Epithelial cell of prostate (primary cell): ENCODE data around the gene SEC16A.

Experiments used
- DNase-seq: peaks from one replicate; pipeline ENCODE4 v3.0.0-alpha.2; 2011; ENCODE audit warnings: low read depth, low spot score
- H3K27ac ChIP-seq: fragments of 450-650 bp; 2 replicates; pipeline ENCODE4 v1.5.1; 2017; ENCODE audit warnings: mild to moderate bottlenecking

SEC16A gene

GRCh38 chr9:136505406-136506403 is 22.9 kb upstream of the SEC16A start:
- H3K27ac ChIP-seq = no peak overlapping the region
- no peak for DNase-seq

DNA sequence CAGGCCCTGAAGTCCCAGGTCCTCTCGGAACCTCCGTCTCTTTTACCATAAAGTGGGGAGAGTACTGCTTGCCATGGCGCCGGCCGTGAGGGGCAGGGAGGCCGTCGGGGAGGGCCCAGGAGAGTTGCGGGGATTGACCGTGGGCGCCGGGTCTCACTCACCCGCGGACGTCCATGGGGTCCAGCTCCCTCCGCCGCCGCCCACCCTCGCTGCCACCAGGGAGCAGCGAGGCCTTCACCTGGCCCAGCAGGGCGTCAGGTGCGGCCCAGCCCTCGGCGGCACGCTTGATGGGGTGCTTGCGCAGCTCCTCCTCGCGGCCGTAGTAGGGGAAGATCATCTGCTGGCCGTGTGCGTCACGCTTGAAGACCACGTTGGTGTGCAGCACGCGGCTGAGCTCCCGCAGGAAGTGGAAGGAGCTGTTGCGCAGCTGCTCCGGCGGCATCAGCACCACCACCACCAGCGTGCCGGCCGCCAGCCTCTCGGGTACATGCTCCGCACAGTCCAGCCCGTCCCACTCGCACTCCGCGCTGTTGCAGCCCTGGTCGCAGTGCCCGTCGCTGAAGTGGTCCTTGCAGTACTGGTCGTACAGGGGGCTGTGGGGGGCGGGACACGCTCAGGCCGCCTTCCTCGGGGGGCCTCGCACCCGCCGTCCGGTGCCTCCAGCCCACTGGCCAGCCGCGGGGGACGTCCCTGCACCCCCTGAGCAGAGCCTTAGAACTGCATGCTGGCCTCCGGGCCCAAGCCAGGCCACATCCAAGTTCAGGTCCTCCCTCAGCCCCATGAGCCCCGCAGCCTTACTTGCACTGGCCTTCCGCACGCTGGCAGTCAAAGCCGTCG is 21.9 kb upstream of the SEC16A start:
- DNase-seq = no peak

DNA sequence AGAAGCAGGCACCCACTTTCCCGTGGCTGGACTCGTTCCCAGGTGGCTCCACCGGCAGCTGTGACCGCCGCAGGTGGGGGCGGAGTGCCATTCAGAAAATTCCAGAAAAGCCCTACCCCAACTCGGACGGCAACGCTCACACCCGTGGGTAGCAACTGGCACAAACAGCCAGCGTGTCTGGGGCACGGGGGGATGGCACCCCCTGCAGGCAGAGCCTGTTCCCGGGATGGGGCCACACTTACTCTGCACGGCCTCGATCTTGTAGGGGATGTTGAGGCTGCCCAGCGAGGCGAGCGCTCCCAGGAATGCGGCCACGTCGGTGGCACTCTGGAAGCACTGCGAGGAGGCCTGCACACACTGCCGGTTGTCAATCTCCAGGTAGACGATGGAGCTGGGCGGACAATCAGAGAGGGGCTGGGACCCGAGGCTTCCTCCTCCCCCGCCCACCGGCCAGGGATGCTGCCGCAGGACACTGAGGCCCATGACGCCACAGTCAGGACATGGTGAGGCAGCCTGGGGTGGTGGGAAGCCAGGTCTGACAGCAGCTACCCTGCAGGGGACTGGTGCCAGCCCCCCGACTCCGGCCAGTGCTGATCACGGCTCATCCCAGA is 20.2 kb upstream of the SEC16A start:
- H3K27ac ChIP-seq = no peak overlapping the region
- no peak for DNase-seq

More for the DNA sequence above, 21.9 kb upstream of the SEC16A start:
- H3K27ac ChIP-seq = no peak overlapping the region

- DNase-seq = no peak
- H3K27ac ChIP-seq = no peak overlapping the region
Measured at GRCh38 chr9:136502196-136502595, 19.4 kb upstream of the SEC16A start.

DNA sequence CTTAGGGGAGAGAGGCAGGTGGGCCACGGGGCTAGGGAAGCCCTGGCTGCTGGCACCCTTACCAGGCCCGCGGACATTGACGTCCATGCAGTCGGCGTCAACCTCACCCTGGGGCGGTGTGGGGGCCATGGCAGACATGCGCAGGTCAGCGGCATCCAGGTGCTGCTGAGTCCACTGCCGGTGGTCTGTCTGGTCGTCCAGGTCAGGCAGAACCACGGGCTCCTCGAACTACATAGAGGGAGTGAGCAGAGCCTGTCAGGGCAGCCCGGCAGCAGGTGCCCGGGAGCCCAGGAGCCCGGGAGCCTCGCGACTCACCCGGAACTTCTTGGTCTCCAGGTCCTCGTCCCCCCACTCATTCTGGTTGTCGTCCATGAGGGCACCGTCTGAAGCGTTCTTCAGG is 18.8 kb upstream of the SEC16A start:
- H3K27ac ChIP-seq = no peak overlapping the region
- DNase-seq = no peak

DNA sequence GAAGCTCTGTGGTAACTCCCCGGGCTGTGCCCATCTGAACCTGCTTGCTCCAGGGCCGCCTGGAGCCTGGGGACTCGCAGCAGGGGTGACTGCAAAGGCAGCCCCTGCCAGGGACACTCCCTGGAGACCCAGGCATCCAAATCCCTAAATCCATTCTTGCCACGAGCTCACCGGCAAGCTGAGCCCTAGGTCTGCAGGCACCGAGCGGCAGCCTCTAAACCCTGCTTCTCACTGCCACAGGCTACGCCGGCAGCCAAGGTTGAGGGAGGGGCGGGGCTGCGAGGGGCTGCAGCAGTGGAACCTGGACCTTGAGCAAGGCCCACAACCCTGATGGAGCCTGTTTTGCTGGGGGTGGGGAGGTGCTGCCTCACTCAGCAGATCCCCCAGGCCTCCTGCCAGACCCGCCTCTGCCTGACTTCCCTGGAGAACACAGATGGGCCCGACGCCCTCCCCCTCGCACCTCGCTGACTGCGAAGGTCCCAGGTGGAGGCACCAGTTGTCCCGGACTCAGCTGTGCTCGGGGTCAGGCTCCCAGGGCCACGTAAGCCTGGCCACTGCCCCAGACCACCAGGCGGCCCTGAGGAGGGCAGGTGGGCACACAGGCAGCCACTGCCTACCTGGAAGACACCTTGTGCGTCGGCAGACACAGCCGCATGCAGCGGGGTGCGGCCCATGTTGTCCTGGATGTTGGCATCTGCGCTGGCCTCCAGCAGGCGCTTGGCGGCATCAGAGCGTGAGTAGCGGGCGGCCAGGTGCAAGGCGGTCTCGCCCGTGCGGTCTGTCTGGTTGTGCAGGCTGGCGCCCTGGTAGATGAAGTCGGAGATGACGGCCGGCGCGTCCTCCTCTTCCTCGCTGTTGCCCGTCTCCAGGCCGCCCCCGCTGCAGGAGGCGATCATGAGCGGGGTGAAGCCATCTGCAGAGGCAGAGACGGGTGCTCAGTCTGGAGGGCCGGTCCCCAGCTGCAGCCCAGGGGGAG is 17.4 kb upstream of the SEC16A start:
- H3K27ac ChIP-seq = no peak overlapping the region
- no peak for DNase-seq

DNA sequence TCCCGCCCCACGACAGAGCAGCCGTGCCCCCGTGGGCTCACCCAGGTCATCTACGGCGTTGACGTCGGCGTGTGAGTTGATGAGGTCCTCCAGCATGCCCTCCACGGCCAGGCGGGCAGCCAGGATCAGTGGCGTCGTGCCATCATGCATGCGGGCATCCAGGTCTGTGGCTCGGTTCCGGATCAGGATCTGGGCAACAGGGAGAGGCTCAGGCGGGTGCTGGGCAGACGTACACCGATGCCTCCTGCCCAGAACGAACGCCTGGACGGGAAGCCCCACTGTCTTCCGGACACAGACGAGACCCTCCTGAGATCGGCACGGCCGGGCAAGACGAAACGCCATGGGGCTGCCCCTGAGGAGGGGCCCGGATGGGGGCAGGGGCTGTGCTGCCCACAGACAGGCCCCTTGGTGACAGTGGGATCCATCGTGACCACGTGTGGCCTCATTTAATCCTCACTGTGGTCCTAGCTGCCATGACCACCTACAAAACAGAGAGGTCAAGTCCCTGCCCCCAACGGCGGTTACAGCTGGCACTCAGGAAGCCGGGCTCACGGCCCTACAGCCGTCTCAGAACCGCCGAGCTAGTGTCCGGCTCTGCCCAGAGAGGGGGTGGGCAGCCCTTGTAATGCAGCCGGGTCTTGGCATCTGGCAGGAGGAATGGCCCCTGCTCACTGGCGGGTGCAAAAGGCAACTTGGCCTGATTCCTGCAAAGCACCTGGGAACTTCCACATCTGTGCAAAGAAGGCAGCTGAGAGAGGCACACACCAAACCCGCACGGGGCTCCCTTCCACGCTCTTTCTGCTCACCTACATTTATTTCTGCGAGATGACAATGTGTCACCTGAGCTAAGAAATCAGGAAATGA is 16.5 kb upstream of the SEC16A start:
- DNase-seq = no peak
- no peak overlapping the region for H3K27ac ChIP-seq

DNA sequence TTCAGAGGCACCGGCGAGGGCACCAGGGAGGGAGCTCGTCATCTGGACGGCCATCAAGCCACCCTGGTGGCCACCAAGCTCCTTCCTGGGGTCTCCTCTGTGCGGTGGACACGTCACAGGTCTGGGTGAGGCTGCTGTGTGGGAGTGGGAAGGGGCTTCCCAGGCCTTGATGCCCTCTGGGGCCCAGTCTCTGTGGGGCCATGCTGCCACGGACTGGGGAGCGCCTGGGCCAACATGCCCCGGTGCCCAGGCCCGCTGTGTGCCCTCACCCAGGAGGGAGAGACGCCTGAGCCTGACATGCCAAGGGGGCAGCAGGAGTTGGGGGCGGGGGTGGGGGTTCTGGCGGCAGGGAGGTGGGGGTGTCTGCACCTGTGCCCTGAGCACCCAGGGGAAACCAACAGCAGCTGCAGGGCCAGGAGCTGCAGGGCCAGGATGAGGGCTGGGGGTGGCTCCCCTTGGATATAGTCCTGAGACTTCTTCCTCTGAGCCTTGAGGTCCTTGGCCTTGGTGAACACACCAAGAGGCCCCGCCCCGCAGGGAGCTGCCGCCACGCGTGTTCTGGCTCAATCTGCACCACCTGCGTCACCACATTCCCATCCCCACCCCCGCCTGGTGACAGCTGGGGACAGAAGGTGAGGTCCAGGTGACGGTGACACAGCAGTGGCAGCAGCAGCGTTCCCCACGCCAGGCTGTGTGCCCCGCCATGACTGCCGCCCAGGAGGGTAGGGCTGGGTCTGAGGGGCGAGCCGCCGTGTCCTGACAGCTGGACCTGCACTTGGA is 15.3 kb upstream of the SEC16A start:
- no peak overlapping the region for H3K27ac ChIP-seq
- DNase-seq = no peak

- H3K27ac ChIP-seq = no peak overlapping the region
- no peak for DNase-seq
Measured at GRCh38 chr9:136496801-136497620, 14.2 kb upstream of the SEC16A start.

DNA sequence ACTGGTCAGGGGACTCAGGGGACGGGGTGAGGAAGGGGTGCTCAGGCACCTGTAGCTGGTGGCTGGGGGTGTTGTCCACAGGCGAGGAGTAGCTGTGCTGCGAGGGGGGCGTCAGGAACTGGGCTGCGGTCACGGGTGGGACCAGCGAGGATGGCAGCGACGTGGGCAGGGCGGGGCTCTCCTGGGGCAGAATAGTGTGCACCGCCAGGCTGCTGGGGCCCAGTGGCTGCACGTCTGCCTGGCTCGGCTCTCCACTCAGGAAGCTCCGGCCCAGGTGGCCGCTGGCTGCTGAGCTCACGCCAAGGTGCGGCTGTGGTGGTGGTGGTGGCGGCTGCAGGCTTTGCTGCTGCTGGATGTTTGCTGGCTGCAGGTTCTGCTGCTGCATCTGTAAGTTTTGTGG is 13.3 kb upstream of the SEC16A start:
- H3K27ac ChIP-seq = no peak overlapping the region
- no peak for DNase-seq

DNA sequence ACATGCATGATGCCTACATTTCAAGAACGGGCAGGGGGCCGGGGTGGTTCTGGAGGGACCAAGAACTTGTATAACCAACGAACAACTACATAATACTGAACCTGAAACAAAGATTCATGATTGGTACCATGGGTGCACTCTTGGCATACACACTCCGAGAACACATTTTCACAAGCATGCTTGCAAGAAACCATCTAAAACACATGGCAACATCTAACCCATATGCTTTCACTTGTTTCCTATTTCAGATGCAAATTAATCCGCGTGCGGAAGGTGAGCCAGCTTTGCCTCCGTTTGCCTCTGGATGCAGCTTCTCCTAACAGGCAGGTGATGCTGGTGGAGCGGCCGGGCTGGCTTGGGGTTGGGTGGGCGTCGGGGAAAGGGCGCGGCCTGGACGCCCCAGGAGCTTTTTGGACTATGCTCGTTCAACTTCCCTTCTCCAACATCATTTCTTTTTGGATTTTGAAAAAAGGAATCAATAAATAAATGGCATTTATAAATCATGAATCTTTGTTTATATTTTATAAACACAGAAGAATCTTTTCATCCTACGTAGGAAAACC is 12.5 kb upstream of the SEC16A start:
- no peak for DNase-seq

GRCh38 chr9:136494531-136495215 is 11.8 kb upstream of the SEC16A start:
- no peak for DNase-seq
- H3K27ac ChIP-seq = no peak overlapping the region

More for the DNA sequence above, 12.5 kb upstream of the SEC16A start:
- H3K27ac ChIP-seq = no peak overlapping the region

- DNase-seq = no peak
- H3K27ac ChIP-seq = no peak overlapping the region
Measured at GRCh38 chr9:136494012-136494411, 11.2 kb upstream of the SEC16A start.

- H3K27ac ChIP-seq = no peak overlapping the region
- DNase-seq = no peak
Measured at GRCh38 chr9:136493567-136493971, 10.7 kb upstream of the SEC16A start.

DNA sequence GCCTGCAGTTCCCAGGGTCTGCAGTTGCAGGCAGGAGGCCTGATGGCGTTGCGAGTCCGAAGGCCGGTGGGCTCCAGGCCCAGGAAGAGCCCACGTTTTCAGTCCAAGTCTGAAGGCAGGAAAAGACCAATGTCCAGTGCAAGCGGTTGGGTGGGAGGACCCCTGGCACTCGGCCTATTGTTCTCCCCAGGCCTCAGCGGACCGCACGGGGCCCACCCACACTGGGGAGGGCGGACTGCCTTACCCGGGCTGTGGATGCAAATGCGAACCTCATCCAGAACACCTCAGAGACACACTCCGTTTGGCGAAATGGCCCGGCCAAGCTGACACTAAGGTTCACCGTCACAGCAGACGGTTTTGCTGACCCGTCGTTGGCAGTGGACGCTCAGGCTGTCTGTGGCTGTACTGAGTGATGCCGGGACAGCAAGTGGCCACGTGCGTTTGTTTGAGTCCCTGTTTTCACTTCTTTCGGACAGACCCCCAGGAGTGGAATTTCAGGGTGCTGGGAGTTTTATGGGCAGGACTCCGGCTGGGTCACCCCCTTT is 10.2 kb upstream of the SEC16A start:
- H3K27ac ChIP-seq = no peak overlapping the region
- DNase-seq = no peak

GRCh38 chr9:136489731-136490130 is 6.9 kb upstream of the SEC16A start:
- no peak for DNase-seq
- no peak overlapping the region for H3K27ac ChIP-seq
